Esophagus mucosa (tissue), 1 donor: Measurements from ENCODE around the gene GDF7. TPM values are rescaled to one million over a fixed set of nuclear protein-coding genes. Genes with fewer than 3 reads are reported as not detected.

Source experiments
- ATAC-seq: fragments of 200-7000 bp; cut with Tn5 transposase; one replicate; pipeline ENCODE4 v1.9.1; 2020
- total RNA-seq: library from RNA; stranded (reverse); gene quantifications from one replicate; pipeline ENCODE4 v1.2.4, GENCODE V29; 2023
- donor health status: DM: yes; HTN: yes; CAD: no.

The GDF7 gene
- total RNA-seq, 1 donor from 2014 or later, result 0.32 TPM

GRCh38 chr2:20645761-20646160 lies 21.2 kb upstream of the GDF7 start:
- no peak for ATAC-seq

- ATAC-seq, result no peak
Measured at GRCh38 chr2:20646446-20646845, 20.5 kb upstream of the GDF7 start.

GRCh38 chr2:20647211-20647610 lies 19.7 kb upstream of the GDF7 start:
- ATAC-seq, result no peak

GRCh38 chr2:20647738-20648137 lies 19.2 kb upstream of the GDF7 start:
- ATAC-seq, result no peak

- ATAC-seq, result no peak
Measured at GRCh38 chr2:20648206-20648605, 18.7 kb upstream of the GDF7 start.

- ATAC-seq, result no peak
Measured at GRCh38 chr2:20648831-20649230, 18.1 kb upstream of the GDF7 start.

GRCh38 chr2:20649576-20649975 lies 17.4 kb upstream of the GDF7 start:
- ATAC-seq, result peak; percentile 18

GRCh38 chr2:20649976-20650375 lies 17.0 kb upstream of the GDF7 start:
- no peak for ATAC-seq

- ATAC-seq, result peak; percentile 5
Measured at GRCh38 chr2:20650393-20650876, 16.5 kb upstream of the GDF7 start.

GRCh38 chr2:20650877-20651730 lies 15.8 kb upstream of the GDF7 start, which contains the start of gene HS1BP3:
Gene HS1BP3 (minus strand): TSS chr2:20651098. CDS start chr2:20651063, 35 bp downstream.
- ATAC-seq, result peak; percentile 97

- ATAC-seq, result no peak
Measured at GRCh38 chr2:20651731-20652099, 15.2 kb upstream of the GDF7 start.

- no peak for ATAC-seq
Measured at GRCh38 chr2:20652141-20652540, 14.8 kb upstream of the GDF7 start.

- no peak for ATAC-seq
Measured at GRCh38 chr2:20652673-20653575, 14.0 kb upstream of the GDF7 start.

GRCh38 chr2:20653695-20654534 lies 13.0 kb upstream of the GDF7 start:
- ATAC-seq, result no peak

GRCh38 chr2:20654535-20654813 lies 12.5 kb upstream of the GDF7 start:
- ATAC-seq, result no peak

GRCh38 chr2:20656561-20656960 lies 10.4 kb upstream of the GDF7 start:
- ATAC-seq, result no peak

GRCh38 chr2:20657522-20658235 lies 9.3 kb upstream of the GDF7 start:
- ATAC-seq, result no peak

- peak; percentile 90 for ATAC-seq
Measured at GRCh38 chr2:20660506-20661420, 6.2 kb upstream of the GDF7 start.

GRCh38 chr2:20661421-20662307 lies 5.3 kb upstream of the GDF7 start:
- peak; percentile 85 for ATAC-seq
